ENCODE data around the gene DUSP10.

DUSP10 gene

DNA sequence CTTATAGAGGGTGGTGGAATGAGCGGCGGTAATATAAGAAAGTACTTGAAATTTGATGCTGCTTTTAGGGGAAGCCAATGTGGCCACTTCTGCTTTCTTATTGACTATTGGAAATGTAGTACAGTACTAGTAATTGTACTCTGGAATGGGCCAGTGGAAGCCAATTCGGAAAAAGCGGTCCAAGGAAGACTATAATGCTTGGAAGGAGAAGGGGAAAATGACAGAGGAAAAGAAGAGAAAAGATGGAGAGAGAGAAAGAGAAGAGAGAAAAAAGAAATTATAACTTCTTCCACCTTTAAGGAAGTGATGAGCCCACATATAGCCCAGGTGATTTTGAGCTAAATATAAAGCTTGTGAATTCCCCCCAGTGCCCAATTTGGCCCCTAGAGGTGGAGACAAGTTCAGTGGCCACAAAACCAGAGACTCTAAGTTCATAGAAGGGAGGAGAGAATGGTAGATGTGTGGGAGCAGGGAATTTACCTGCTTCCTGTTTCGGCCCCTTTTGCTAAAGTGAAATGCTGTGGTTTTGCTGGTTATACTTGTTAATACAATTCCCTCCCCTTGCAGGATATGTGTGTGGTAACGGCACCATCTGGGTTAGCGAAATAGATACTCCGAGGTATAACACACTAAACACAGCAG is 35.7 kb upstream of the DUSP10 start:
- TF ChIP-seq, protein P1, sequence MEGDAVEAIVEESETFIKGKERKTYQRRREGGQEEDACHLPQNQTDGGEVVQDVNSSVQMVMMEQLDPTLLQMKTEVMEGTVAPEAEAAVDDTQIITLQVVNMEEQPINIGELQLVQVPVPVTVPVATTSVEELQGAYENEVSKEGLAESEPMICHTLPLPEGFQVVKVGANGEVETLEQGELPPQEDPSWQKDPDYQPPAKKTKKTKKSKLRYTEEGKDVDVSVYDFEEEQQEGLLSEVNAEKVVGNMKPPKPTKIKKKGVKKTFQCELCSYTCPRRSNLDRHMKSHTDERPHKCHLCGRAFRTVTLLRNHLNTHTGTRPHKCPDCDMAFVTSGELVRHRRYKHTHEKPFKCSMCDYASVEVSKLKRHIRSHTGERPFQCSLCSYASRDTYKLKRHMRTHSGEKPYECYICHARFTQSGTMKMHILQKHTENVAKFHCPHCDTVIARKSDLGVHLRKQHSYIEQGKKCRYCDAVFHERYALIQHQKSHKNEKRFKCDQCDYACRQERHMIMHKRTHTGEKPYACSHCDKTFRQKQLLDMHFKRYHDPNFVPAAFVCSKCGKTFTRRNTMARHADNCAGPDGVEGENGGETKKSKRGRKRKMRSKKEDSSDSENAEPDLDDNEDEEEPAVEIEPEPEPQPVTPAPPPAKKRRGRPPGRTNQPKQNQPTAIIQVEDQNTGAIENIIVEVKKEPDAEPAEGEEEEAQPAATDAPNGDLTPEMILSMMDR (IDR thresholded peaks at IDR 0.05; ENCODE audit: low read depth, low read length) = no peak
- H3K4me3 ChIP-seq (ENCODE audit: low read depth, low read length) = no peak overlapping the region
- DNase-seq (ENCODE audit: low read depth, low spot score) = no peak
- in situ Hi-C loops (cut with HindIII; ENCODE audit: low sequenced_read_pairs) = no loop called here

DNA sequence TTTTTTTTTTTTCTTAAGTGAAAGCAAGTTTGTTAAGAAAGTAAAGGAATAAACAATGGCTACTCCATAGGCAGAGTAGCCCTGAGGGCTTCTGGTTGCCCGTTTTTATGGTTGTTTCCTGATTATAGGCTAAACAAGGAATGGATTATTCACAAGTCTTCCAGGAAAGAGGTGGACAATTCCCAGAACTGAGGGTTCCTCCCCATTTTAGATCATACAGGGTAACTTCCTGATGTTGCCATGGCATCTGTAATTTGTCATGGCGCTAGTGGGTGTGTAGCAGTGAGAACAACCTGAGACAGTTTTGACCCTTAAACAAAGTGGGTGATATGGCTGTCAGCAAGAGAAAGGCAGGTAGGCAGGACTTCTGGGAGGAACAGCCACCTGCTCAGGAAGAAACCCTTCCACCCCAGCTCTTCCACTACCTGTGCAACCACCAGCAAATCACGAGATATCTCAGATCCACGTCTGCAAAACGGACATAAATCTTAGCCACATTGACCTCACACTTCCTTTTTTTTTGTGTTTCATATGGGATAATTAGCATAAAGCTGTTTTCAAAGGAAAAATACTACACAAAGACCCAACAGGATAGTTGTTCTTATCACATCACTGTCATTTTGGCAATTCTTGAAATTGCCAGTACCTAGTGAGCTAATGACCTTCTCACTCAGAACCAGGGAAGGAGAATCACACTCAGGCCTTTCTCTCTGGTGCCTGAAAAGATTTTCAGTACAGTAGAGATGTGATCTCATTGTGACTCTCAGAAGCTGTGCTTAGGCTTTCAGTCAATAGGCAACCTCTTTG is 34.8 kb upstream of the DUSP10 start:
- no peak for DNase-seq (ENCODE audit: low read depth, low spot score)
- TF ChIP-seq, protein P1 (IDR thresholded peaks at IDR 0.05; ENCODE audit: low read depth, low read length) = no peak
- in situ Hi-C loops (cut with HindIII; ENCODE audit: low sequenced_read_pairs) = no loop called here
- H3K4me3 ChIP-seq (ENCODE audit: low read depth, low read length) = no peak overlapping the region

DNA sequence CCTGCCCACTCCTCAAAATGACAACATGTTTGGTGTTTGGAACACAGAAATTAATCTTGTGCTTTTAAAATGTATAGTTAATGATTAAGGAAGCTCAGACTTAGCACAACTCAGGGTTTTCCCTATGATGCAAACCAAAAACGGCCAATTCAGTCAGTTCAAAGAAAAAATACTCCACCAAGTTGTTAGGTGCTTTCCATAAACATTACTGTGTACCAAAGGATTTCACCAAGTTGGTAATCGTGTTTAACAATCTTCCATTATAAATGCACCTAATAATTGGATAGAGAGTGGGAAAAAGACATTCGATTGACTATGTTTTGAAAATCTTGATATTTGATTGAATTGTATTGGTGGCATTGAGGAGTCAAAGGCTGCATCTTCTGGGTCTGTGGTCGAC is 33.3 kb upstream of the DUSP10 start:
- in situ Hi-C loops (cut with HindIII; ENCODE audit: low sequenced_read_pairs) = no loop called here
- TF ChIP-seq, protein P1 (IDR thresholded peaks at IDR 0.05; ENCODE audit: low read depth, low read length) = no peak
- no peak for DNase-seq (ENCODE audit: low read depth, low spot score)
- H3K4me3 ChIP-seq (ENCODE audit: low read depth, low read length) = no peak overlapping the region

DNA sequence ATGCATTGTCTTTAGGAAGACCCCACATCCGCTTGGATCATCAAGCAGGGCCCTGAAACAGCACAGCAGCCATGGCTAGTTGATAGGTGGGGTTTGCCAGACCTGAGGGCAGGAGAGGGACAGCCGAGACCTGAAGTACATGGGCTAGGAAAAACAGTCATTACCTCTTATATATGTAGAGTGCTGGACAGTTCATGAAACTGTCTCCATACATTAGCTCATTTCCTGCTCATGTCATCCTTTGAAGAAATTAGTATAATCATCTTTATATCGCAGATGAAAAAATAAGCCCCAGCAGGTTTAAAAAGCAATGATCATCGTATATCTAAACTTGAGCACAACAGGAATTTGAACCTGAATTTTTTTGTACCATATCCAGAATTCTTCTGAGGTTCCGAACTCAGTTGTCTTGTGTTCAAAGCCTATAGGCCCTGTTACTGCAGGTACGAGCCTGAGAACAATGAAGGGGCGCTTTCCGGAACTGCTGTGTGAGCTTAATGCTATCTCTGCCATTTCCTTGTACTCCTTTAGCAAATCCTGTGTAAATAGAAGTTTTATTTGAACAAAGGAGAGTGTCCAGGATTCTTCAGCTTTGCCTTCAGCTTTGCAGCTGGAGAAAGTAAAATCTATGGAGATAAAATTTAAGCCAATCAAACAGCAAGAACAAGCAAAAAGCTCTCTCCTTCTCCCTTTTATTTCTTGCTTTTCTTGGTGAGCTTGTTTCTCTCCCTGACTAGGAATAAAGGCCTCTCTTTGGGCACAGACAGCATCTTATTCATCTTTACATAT is 32.4 kb upstream of the DUSP10 start:
- H3K4me3 ChIP-seq (ENCODE audit: low read depth, low read length) = no peak overlapping the region
- TF ChIP-seq, protein P1 (IDR thresholded peaks at IDR 0.05; ENCODE audit: low read depth, low read length) = no peak
- no peak for DNase-seq (ENCODE audit: low read depth, low spot score)
- in situ Hi-C loops (cut with HindIII; ENCODE audit: low sequenced_read_pairs) = no loop called here

DNA sequence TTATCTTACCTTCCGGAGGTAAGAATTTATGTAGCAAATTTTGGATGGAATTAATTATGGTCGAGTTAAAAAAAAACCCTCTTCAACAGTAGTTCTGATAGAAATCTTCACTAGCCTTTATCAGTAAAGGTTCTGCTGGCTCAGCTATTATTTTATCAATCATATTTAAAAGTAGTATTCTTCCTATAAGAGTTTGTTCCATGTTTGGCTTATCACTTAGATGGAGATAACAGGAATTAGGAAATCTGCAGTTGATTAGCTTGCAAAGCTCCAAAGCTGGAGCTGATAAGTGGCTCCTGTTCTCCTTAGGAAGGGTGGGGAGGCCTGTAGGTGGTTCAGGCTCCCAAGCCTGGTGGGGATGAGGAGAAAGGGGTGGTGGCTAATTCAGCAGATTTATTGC is 31.5 kb upstream of the DUSP10 start:
- no peak for DNase-seq (ENCODE audit: low read depth, low spot score)
- no peak overlapping the region for H3K4me3 ChIP-seq (ENCODE audit: low read depth, low read length)
- TF ChIP-seq, protein P1 (IDR thresholded peaks at IDR 0.05; ENCODE audit: low read depth, low read length) = no peak
- in situ Hi-C loops (cut with HindIII; ENCODE audit: low sequenced_read_pairs) = no loop called here

DNA sequence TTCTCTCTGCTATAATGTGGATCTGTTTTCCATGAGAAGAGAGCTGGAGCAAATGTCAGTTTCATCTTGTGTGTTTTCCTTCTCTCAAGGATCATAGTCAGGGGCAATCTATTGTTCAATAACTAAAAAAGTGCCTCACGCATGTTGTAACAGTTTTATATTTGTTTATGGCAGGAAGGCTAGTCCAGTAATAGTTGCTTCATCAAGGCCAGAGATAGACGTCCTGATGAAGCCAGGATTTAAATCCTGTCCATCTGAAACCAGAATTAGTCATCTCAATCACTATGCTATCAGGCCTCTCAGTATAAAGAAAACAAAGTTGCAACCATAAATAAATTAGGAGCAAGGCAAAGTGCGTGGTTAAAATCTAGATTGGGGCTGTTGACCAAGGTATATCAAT is 30.2 kb upstream of the DUSP10 start:
- DNase-seq (ENCODE audit: low read depth, low spot score) = no peak
- TF ChIP-seq, protein P1 (IDR thresholded peaks at IDR 0.05; ENCODE audit: low read depth, low read length) = no peak
- H3K4me3 ChIP-seq (ENCODE audit: low read depth, low read length) = no peak overlapping the region
- in situ Hi-C loops (cut with HindIII; ENCODE audit: low sequenced_read_pairs) = no loop called here

Data from astrocyte of the spinal cord (primary cell).